ENCODE results near the gene PCDHA3.
"Not testable (repeated sequence)": the region's sequence is repeated elsewhere in the genome, so short reads cannot be mapped to it uniquely, and the experiment has no call there.

Gene PCDHA3

GRCh38 chr5:140800816-140801493, at the start of gene PCDHA3:
Gene PCDHA3 (plus strand): TSS chr5:140801057.
- no peak for DNase-seq

- no peak for DNase-seq
Measured at GRCh38 chr5:140753561-140753960, 47.3 kb upstream of the PCDHA3 start.

DNA sequence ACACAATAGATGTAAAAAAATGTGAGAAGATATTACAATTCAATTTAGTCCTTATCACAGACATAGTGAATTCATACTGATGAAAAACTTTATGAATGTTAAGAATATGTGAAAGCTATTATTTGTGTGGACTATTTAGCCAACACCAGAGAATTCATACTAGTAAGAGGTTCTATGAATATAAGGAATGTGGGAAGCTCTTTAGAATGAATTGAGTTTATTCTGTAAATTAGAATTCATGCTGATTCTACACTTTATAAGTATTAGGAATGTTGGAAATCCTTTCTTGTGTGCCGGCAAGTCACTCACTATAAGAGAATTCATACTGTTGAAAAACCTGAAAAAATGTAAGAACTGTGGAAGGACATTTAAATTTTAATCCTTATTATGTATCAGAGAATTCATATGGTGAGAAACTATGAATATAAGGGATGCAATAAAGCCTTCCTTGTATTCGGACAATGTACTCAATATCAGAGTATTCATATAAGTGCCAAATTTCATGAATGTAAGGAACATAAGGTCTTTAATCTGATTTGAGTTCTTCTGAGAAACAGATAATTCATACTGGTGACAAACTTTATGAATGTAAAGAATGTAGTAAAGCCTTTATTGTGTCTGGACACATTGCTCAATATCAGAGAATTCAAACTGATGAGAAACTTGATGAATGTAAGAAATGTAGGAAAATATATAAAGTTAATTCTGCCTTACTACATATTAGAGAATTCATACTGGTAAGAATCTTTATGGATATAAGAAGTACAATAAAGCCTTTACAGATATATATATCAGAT, 36.5 kb upstream of the PCDHA3 start:
- DNase-seq: no peak

- DNase-seq: no peak
Measured at GRCh38 chr5:140767444-140767843, 33.4 kb upstream of the PCDHA3 start.

- DNase-seq: no peak
Measured at GRCh38 chr5:140780512-140780911, 20.3 kb upstream of the PCDHA3 start.

DNA sequence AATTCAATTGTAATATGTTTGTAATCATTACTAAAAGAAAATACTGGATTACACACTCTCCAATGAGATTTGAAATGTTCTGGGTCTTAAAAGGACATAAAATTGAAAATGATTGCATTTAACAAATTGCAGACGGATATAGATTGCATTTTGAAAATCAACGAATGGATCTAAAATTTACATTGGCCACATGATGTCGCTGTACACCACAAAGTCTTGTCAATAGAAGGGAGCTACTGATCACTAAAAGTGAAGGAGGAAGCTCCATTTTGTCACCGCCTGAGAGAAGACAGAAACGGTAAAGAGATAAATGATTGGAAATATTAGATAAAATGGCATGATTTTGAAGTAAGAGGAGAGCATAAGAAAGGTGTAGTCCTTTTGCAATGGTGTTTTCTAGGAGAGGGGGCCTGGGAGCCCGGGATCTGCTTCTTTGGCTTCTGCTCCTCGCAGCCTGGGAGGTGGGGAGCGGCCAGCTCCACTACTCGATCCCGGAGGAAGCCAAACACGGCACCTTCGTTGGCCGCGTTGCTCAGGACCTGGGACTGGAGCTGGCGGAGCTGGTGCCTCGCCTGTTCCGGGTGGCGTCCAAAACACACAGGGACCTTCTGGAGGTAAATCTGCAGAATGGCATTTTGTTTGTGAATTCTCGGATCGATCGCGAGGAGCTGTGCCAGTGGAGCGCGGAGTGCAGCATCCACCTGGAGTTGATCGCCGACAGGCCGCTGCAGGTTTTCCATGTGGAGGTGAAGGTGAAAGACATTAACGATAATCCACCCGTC, 14.8 kb upstream of the PCDHA3 start, which contains the start of gene PCDHA1:
Gene PCDHA1, plus strand, starts transcription at position 236 of the 782 bp plus-strand sequence.
- no peak for DNase-seq

DNA sequence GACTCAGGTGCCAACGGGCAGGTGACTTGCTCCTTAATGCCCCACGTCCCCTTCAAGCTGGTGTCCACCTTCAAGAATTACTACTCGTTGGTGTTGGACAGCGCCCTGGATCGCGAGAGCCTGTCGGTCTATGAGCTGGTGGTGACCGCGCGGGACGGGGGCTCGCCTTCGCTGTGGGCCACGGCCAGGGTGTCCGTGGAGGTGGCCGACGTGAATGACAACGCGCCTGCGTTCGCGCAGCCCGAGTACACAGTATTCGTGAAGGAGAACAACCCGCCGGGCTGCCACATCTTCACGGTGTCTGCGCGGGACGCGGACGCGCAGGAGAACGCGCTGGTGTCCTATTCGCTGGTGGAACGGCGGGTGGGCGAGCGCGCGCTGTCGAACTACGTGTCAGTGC, 13.4 kb upstream of the PCDHA3 start:
- not testable (repeated sequence) for DNase-seq

DNA sequence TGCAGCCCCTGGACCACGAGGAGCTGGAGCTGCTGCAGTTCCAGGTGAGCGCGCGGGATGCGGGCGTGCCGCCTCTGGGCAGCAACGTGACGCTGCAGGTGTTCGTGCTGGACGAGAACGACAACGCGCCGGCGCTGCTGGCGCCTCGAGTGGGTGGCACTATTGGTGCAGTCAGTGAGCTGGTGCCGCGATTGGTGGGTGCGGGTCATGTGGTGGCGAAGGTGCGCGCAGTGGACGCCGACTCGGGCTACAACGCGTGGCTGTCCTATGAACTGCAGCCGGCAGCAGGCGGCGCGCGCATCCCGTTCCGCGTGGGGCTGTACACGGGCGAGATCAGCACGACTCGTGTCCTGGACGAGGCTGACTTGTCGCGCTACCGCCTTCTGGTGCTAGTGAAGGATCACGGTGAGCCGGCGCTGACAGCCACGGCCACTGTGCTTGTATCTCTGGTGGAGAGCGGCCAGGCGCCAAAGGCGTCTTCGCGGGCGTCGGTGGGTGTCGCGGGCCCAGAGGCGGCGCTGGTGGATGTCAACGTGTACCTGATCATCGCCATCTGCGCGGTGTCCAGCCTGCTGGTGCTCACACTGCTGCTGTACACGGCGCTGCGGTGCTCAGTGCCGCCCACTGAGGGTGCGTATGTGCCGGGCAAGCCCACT, 12.9 kb upstream of the PCDHA3 start:
- DNase-seq: not testable (repeated sequence)

- DNase-seq: no peak
Measured at GRCh38 chr5:140791089-140791488, 9.8 kb upstream of the PCDHA3 start.

GRCh38 chr5:140794595-140795258, 6.1 kb upstream of the PCDHA3 start, which contains the start of gene PCDHA2:
Gene PCDHA2 (plus strand): TSS chr5:140794852.
- no peak for DNase-seq

- no peak for DNase-seq
Measured at GRCh38 chr5:140795259-140795641, 5.6 kb upstream of the PCDHA3 start.

DNA sequence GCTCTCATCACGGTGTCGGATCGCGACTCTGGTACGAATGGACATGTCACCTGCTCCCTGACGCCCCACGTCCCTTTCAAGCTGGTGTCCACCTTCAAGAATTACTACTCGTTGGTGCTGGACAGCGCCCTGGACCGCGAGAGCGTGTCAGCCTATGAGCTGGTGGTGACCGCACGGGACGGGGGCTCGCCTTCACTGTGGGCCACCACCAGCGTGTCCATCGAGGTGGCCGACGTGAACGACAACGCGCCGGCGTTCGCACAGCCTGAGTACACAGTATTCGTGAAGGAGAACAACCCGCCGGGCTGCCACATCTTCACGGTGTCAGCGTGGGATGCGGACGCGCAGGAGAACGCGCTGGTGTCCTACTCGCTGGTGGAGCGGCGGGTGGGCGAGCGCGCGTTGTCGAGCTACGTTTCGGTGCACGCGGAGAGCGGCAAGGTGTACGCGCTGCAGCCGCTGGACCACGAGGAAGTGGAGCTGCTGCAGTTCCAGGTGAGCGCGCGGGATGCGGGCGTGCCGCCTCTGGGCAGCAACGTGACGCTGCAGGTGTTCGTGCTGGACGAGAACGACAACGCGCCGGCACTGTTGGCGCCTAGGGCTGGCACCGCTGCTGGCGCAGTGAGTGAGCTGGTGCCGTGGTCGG, 4.7 kb upstream of the PCDHA3 start:
- not testable (repeated sequence) for DNase-seq

- no peak for DNase-seq
Measured at GRCh38 chr5:140796718-140797095, 4.2 kb upstream of the PCDHA3 start.

DNA sequence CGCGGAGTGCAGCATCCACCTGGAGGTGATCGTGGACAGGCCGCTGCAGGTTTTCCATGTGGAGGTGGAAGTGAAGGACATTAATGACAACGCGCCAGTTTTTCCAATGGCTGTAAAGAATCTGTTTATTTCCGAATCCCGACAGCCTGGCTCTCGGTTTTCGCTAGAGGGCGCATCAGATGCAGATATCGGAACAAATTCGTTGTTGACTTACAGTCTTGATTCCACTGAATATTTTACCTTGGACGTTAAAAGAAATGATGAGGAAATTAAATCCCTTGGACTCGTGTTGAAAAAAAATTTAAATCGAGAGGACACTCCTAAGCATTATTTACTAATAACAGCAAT, 611 bp downstream of the PCDHA3 start:
- no peak for DNase-seq

DNA sequence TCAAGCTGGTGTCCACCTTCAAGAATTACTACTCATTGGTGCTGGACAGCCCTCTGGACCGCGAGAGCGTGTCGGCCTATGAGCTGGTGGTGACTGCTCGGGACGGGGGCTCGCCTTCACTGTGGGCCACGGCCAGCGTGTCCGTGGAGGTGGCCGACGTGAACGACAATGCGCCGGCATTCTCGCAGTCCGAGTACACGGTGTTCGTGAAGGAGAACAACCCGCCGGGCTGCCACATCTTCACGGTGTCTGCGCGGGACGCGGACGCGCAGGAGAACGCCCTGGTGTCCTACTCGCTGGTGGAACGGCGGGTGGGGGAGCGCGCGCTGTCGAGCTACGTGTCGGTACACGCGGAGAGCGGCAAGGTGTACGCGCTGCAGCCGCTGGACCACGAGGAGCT, 1.5 kb downstream of the PCDHA3 start:
- not testable (repeated sequence) for DNase-seq

DNA sequence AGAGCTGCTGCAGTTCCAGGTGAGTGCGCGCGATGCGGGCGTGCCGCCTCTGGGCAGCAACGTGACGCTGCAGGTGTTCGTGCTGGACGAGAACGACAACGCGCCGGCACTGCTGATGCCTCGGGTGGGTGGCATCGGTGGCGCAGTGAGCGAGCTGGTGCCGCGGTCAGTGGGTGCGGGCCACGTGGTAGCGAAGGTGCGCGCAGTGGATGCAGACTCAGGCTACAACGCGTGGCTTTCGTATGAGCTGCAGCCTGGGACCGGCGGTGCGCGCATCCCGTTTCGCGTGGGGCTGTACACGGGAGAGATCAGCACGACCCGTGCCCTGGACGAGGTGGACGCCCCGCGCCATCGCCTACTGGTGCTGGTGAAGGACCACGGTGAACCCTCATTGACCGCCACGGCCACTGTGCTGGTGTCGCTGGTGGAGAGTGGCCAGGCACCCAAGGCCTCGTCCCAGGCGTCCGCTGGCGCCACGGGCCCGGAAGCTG, 2.0 kb downstream of the PCDHA3 start:
- no peak for DNase-seq

GRCh38 chr5:140806834-140807775, 6.2 kb downstream of the PCDHA3 start, which contains the start of gene PCDHA4:
Gene PCDHA4 (plus strand): TSS chr5:140807068.
- no peak for DNase-seq

DNA sequence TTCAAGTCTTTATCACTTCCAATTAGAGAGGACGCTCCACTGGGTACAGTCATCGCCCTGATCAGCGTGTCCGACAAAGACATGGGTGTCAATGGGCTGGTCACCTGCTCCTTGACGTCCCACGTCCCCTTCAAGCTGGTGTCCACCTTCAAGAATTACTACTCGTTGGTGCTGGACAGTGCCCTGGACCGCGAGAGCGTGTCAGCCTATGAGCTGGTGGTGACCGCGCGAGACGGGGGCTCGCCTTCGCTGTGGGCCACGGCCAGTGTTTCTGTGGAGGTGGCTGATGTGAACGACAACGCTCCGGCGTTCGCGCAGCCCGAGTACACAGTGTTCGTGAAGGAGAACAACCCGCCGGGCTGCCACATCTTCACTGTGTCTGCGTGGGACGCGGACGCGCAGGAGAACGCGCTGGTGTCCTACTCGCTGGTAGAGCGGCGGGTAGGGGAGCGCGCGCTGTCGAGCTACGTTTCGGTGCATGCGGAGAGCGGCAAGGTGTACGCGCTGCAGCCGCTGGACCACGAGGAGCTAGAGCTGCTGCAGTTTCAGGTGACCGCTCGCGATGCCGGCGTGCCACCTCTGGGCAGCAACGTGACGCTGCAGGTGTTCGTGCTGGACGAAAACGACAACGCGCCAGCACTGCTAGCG, 7.5 kb downstream of the PCDHA3 start:
- DNase-seq: not testable (repeated sequence)

DNA sequence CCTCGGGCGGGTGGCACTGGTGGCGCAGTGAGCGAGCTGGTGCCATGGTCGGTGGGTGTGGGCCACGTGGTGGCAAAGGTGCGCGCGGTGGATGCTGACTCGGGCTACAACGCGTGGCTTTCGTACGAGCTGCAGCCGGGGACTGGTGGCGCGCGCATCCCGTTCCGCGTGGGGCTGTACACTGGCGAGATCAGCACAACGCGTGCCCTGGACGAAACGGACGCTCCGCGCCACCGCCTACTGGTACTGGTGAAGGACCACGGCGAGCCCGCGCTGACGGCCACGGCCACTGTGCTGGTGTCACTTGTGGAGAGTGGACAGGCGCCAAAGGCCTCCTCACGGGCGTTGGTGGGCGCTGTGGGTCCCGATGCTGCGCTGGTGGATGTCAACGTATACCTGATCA, 8.0 kb downstream of the PCDHA3 start:
- no peak for DNase-seq
